Measurements from ENCODE around the gene SBF2. TPM values are rescaled to one million over a fixed set of nuclear protein-coding genes. Genes with fewer than 3 reads are reported as not detected.

The SBF2 gene
- total RNA-seq, 3 donors from 2014 or later (not counting 1 experiment from before 2014, with no cell fraction given), result 25.2 to 26.9 (median 26.3) TPM

DNA sequence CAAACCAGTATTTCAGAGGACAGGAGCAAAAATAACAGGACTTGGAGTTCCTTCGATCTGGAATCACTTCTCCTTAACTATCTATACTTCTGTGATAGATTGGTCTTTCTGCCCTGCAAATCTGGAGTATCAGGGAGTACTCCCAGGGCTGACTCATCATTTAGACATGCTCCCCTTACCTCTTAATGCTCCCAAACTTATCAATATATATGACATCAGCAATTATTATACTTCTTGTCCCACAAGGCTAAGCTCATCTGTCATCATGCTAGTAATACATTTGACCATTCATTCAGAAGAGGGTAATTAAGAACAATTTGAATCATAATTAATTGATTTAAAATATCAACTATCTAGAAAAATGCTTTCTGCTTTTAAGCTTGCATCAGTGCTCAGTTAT, 466.3 kb downstream of the SBF2 start:
- ATAC-seq (no peak), DNase-seq (no peak)
- intact Hi-C loops (cut with micrococcal nuclease), result no loop called here
- 64% methylated on average over 1 of the region's 1 CpG for WGBS (ENCODE audit: insufficient coverage)
- TF ChIP-seq, protein P1, sequence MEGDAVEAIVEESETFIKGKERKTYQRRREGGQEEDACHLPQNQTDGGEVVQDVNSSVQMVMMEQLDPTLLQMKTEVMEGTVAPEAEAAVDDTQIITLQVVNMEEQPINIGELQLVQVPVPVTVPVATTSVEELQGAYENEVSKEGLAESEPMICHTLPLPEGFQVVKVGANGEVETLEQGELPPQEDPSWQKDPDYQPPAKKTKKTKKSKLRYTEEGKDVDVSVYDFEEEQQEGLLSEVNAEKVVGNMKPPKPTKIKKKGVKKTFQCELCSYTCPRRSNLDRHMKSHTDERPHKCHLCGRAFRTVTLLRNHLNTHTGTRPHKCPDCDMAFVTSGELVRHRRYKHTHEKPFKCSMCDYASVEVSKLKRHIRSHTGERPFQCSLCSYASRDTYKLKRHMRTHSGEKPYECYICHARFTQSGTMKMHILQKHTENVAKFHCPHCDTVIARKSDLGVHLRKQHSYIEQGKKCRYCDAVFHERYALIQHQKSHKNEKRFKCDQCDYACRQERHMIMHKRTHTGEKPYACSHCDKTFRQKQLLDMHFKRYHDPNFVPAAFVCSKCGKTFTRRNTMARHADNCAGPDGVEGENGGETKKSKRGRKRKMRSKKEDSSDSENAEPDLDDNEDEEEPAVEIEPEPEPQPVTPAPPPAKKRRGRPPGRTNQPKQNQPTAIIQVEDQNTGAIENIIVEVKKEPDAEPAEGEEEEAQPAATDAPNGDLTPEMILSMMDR (IDR thresholded peaks at IDR 0.05), result no peak
- Mint-ChIP-seq H3K36me3 (no peaks in the 10 kb centered on the region), H3K27me3 (ENCODE audit: low read depth in 2 of 2) (no peaks in the 10 kb centered on the region), H3K27ac (no peak overlapping the region), H3K4me3 (no peak overlapping the region), H3K4me1 (no peaks in the 10 kb centered on the region), H3K9me3 (no peaks in the 10 kb centered on the region)
- no peak overlapping the region for H3K27ac ChIP-seq (ENCODE audit: low read length)
- no peak overlapping the region for H3K4me3 ChIP-seq (ENCODE audit: low read length)
- peaks cover 4% of the 10 kb centered on the region for H3K36me3 ChIP-seq (ENCODE audit: control insufficient read depth, insufficient read depth, low read length)
- no peaks in the 10 kb centered on the region for H3K27me3 ChIP-seq (ENCODE audit: control insufficient read depth, insufficient read depth, low read length)
- H3K4me1 ChIP-seq (ENCODE audit: control insufficient read depth, insufficient read depth, low read length), result no peaks in the 10 kb centered on the region
- H3K9me3 ChIP-seq (ENCODE audit: control insufficient read depth, insufficient read depth, low read length), result no peaks in the 10 kb centered on the region

DNA sequence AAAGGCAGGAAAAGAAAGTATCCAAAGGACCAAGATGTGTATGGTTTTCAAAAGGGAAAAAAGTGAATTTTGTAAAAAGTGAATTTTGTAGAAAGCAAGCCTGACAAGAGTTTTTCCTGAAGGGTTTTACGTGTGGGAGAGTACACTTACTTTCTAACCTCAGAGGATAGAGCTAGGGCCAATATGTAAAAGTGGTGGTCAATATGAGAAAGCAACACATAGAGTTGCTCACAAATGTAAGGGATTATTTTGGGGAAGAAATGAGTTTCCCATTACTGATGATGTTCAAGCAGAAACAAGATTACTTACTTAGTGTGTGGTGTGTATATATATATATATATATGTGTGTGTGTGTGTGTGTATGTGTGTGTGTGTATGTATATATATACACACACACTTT, 467.6 kb downstream of the SBF2 start:
- DNase-seq, result no peak
- Histone ChIP-seq H3K4me1 (ENCODE audit: control insufficient read depth, insufficient read depth, low read length) (no peaks in the 10 kb centered on the region), H3K4me3 (ENCODE audit: low read length) (no peak overlapping the region), H3K27ac (ENCODE audit: low read length) (no peak overlapping the region), H3K9me3 (ENCODE audit: control insufficient read depth, insufficient read depth, low read length) (no peaks in the 10 kb centered on the region), H3K36me3 (ENCODE audit: control insufficient read depth, insufficient read depth, low read length) (no peaks in the 10 kb centered on the region), H3K27me3 (ENCODE audit: control insufficient read depth, insufficient read depth, low read length) (no peaks in the 10 kb centered on the region)
- Mint-ChIP-seq H3K9me3 (no peaks in the 10 kb centered on the region), H3K4me1 (no peaks in the 10 kb centered on the region), H3K4me3 (no peak overlapping the region), H3K27ac (no peak overlapping the region), H3K27me3 (ENCODE audit: low read depth in 2 of 2) (no peaks in the 10 kb centered on the region), H3K36me3 (no peaks in the 10 kb centered on the region)
- ATAC-seq, result no peak
- TF ChIP-seq, protein P1 (IDR thresholded peaks at IDR 0.05), result no peak
- intact Hi-C loops (cut with micrococcal nuclease), result no loop called here
- 89% methylated on average over 1 of the region's 1 CpG for WGBS (ENCODE audit: insufficient coverage)

DNA sequence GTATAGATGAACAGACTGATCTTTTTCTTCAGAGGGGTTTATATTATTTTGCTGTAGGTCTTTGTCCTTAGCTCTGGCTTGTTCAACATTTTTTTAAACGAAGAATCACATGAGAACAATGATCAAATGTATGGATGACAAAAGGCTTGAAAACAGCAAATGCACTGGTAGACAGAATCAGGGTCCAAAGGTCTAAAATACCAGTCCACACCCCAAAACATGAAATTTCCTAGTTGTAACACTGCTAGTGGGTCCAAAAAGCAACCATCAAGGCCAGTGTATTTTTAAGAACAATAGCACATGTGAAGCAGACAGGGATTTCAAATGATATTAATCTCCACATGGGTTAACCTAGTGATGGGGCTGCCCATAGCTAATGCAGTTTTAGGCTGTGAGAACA, 468.1 kb downstream of the SBF2 start:
- Mint-ChIP-seq H3K9me3 (no peaks in the 10 kb centered on the region), H3K4me1 (no peaks in the 10 kb centered on the region), H3K4me3 (no peak overlapping the region), H3K27me3 (ENCODE audit: low read depth in 2 of 2) (no peaks in the 10 kb centered on the region), H3K36me3 (no peaks in the 10 kb centered on the region), H3K27ac (no peak overlapping the region)
- no peaks in the 10 kb centered on the region for H3K9me3 ChIP-seq (ENCODE audit: control insufficient read depth, insufficient read depth, low read length)
- ATAC-seq (no peak), DNase-seq (no peak)
- H3K27me3 ChIP-seq (ENCODE audit: control insufficient read depth, insufficient read depth, low read length), result no peaks in the 10 kb centered on the region
- H3K4me3 ChIP-seq (ENCODE audit: low read length), result no peak overlapping the region
- intact Hi-C loops (cut with micrococcal nuclease), result no loop called here
- H3K36me3 ChIP-seq (ENCODE audit: control insufficient read depth, insufficient read depth, low read length), result no peaks in the 10 kb centered on the region
- TF ChIP-seq, protein P1 (IDR thresholded peaks at IDR 0.05), result no peak
- no peak overlapping the region for H3K27ac ChIP-seq (ENCODE audit: low read length)
- 100% methylated on average over 1 of the region's 1 CpG for WGBS (ENCODE audit: insufficient coverage)
- H3K4me1 ChIP-seq (ENCODE audit: control insufficient read depth, insufficient read depth, low read length), result no peaks in the 10 kb centered on the region

DNA sequence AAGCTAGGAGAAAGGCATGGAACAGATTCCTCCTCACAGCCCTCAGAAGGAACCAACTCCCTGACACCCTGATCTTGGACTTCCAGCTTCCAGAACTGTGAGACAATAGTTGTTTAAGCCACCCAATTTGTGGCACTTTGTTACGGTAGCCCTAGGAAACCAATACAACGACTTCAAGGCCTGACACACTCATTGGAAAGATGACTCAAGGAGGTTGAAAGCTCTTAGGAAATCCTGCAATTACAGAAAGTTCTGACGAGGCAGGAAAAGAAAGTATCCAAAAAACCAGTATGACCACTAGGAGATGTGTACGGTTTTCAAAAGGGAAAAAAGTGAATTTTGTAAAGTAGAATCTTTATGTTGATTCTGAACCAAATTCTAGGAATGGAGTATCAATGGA, 468.7 kb downstream of the SBF2 start:
- Histone ChIP-seq H3K27me3 (ENCODE audit: control insufficient read depth, insufficient read depth, low read length) (no peaks in the 10 kb centered on the region), H3K4me3 (ENCODE audit: low read length) (no peak overlapping the region), H3K36me3 (ENCODE audit: control insufficient read depth, insufficient read depth, low read length) (no peaks in the 10 kb centered on the region), H3K4me1 (ENCODE audit: control insufficient read depth, insufficient read depth, low read length) (no peaks in the 10 kb centered on the region), H3K9me3 (ENCODE audit: control insufficient read depth, insufficient read depth, low read length) (no peaks in the 10 kb centered on the region), H3K27ac (ENCODE audit: low read length) (no peak overlapping the region)
- TF ChIP-seq, protein P1 (IDR thresholded peaks at IDR 0.05), result no peak
- Mint-ChIP-seq H3K4me3 (no peak overlapping the region), H3K36me3 (no peaks in the 10 kb centered on the region), H3K4me1 (no peaks in the 10 kb centered on the region), H3K27ac (no peak overlapping the region), H3K9me3 (no peaks in the 10 kb centered on the region), H3K27me3 (ENCODE audit: low read depth in 2 of 2) (no peaks in the 10 kb centered on the region)
- no peak for ATAC-seq
- WGBS (ENCODE audit: insufficient coverage), result 87% methylated on average over 3 of the region's 4 CpGs
- intact Hi-C loops (cut with micrococcal nuclease), result no loop called here
- DNase-seq, result no peak

Data from natural killer cell (primary cell).